C4-2B (cell line): Measurements from ENCODE around the gene SLC34A1.

Source experiments
- ZFX ChIP-seq: fragments of 450-650 bp; IDR thresholded peaks from 2 replicates; pipeline ENCODE4 v1.6.1; 2017
- TF ChIP-seq, protein P1 (sequence below): fragments of 450-650 bp; conservative IDR thresholded peaks from 2 replicates; pipeline ENCODE4 v1.5.1; 2017; ENCODE audit warnings: mild to moderate bottlenecking

DNA sequence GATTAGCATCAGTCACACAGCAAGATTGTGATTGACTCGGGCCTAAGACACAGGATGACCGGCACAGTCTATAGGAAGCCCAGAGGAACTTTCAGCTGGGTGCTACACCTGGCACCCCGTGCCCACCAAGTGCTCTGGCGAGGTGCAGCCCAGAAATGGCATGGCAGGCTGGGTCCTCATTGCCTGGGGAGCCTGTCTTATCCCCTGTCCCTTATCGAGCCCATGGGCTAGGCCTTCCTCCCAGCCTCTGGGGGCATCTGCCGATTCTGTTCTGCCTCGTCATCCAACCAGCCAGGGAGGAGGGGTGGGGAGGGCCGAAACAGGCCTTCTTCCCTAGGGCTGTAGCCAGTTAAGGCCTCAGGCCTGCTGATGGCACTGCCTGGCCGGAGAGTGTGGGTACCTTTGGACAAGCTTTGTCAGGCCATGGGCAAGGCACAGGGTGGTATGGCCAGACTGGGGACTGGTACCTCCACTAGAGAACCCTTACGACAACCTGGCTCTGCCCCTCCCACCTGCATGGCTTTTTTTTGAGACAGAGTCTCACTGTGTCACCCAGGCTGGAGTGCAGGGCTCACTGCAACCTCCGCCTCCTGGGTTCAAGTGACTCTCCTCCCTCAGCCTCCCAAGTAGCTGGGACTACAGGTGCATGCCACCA is 43.8 kb downstream of the SLC34A1 start:
- TF ChIP-seq, protein P1, sequence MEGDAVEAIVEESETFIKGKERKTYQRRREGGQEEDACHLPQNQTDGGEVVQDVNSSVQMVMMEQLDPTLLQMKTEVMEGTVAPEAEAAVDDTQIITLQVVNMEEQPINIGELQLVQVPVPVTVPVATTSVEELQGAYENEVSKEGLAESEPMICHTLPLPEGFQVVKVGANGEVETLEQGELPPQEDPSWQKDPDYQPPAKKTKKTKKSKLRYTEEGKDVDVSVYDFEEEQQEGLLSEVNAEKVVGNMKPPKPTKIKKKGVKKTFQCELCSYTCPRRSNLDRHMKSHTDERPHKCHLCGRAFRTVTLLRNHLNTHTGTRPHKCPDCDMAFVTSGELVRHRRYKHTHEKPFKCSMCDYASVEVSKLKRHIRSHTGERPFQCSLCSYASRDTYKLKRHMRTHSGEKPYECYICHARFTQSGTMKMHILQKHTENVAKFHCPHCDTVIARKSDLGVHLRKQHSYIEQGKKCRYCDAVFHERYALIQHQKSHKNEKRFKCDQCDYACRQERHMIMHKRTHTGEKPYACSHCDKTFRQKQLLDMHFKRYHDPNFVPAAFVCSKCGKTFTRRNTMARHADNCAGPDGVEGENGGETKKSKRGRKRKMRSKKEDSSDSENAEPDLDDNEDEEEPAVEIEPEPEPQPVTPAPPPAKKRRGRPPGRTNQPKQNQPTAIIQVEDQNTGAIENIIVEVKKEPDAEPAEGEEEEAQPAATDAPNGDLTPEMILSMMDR, result no peak
- TF ChIP-seq ZFX, result no peak
